HepG2 (cell line): ENCODE measurements around the gene UBC. TPM values are rescaled to one million over a fixed set of nuclear protein-coding genes. Genes with fewer than 3 reads are reported as not detected.
A peak's percentile ranks its signal among the peaks of the same experiment; 100 is the strongest.

ENCODE experiments used
- DNMT3B ChIP-seq: conservative IDR thresholded peaks from 2 replicates; pipeline ENCODE4 v1.6.1; 2016; ENCODE audit warnings: missing biosample characterization, control low read depth
- ELF1 ChIP-seq: sonication (generic); formaldehyde crosslinking; IDR thresholded peaks from 2 replicates; pipeline ENCODE4 v1.4.0; 2020; ENCODE audit warnings: missing genetic modification reagents
- EP300 ChIP-seq, 3 experiments: sonication (generic) in 1 of 3; formaldehyde crosslinking in 1 of 3; IDR thresholded peaks; 2 replicates each; pipeline versions ENCODE4 v1.5.1 to v1.6.1; 2011 to 2020; ENCODE audit warnings: low read depth in 2 of 3, low read length in 2 of 3, borderline replicate concordance in 1 of 3, improper control_type of control experiment in 1 of 3, mild to moderate bottlenecking in 1 of 3, missing genetic modification reagents in 1 of 3, moderate library complexity in 1 of 3
- FIP1L1 ChIP-seq: fragments of 200-400 bp; formaldehyde crosslinking; IDR thresholded peaks from 2 replicates; pipeline ENCODE4 v1.6.1; 2018; ENCODE audit warnings: low read depth, mild to moderate bottlenecking, low read length, moderate library complexity, borderline replicate concordance; ENCODE audit not compliant: insufficient read depth
- FOXO1 ChIP-seq: sonication (generic); formaldehyde crosslinking; IDR thresholded peaks from 2 replicates; pipeline ENCODE4 v1.4.0; 2020; ENCODE audit warnings: missing genetic modification reagents
- GTF3A ChIP-seq: sonication (generic); formaldehyde crosslinking; conservative IDR thresholded peaks from 2 replicates; pipeline ENCODE4 v1.4.0; 2020; ENCODE audit warnings: mild to moderate bottlenecking, missing genetic modification reagents
- HDAC6 ChIP-seq: fragments of 200-600 bp; sonication (generic); IDR thresholded peaks from 2 replicates; pipeline ENCODE4 v1.7.0; 2017; ENCODE audit warnings: mild to moderate bottlenecking, antibody characterized with exemption, low read length, low read depth
- HOXA7 ChIP-seq: sonication (generic); formaldehyde crosslinking; IDR thresholded peaks from 2 replicates; pipeline ENCODE4 v1.8.1; 2022; ENCODE audit warnings: mild to moderate bottlenecking, missing genetic modification reagents, moderate library complexity
- KDM5A ChIP-seq: fragments of 200-600 bp; sonication (generic); IDR thresholded peaks from 2 replicates; pipeline ENCODE4 v1.7.0; 2018; ENCODE audit warnings: antibody characterized with exemption, mild to moderate bottlenecking, low read length, borderline replicate concordance
- MYC ChIP-seq: sonication (generic); formaldehyde crosslinking; IDR thresholded peaks from 2 replicates; pipeline ENCODE4 v1.9.0; 2021; ENCODE audit warnings: missing genetic modification reagents, borderline replicate concordance
- NFKBIZ ChIP-seq: IDR thresholded peaks from 2 replicates; pipeline ENCODE4 v1.6.1; 2018; ENCODE audit warnings: missing genetic modification reagents, missing compliant biosample characterization
- POLR2A ChIP-seq, 2 experiments: IDR thresholded peaks; 2 replicates each; pipeline ENCODE4 v1.6.1; 2011; ENCODE audit warnings: low read depth in 2 of 2, low read length in 2 of 2, mild to moderate bottlenecking in 1 of 2, moderate library complexity in 1 of 2; ENCODE audit not compliant: insufficient read depth in 1 of 2
- RFX3 ChIP-seq: IDR thresholded peaks from 2 replicates; pipeline ENCODE4 v1.6.1; 2016; ENCODE audit warnings: missing biosample characterization, missing genetic modification reagents
- SAFB2 ChIP-seq: sonication (generic); formaldehyde crosslinking; IDR thresholded peaks from 2 replicates; pipeline ENCODE4 v1.5.1; 2020; ENCODE audit warnings: missing genetic modification reagents, low read depth, mild to moderate bottlenecking, borderline replicate concordance
- SNAPC2 ChIP-seq: sonication (generic); formaldehyde crosslinking; IDR thresholded peaks from 2 replicates; pipeline ENCODE4 v1.8.1; 2022; ENCODE audit warnings: mild to moderate bottlenecking, missing genetic modification reagents
- XBP1 ChIP-seq: sonication (generic); formaldehyde crosslinking; IDR thresholded peaks from 2 replicates; pipeline ENCODE4 v1.5.0; 2020; ENCODE audit warnings: missing genetic modification reagents
- ZNF264 ChIP-seq: sonication (generic); formaldehyde crosslinking; IDR thresholded peaks from 2 replicates; pipeline ENCODE4 v1.4.0; 2020; ENCODE audit warnings: missing genetic modification reagents
- ZNF350 ChIP-seq: sonication (generic); formaldehyde crosslinking; IDR thresholded peaks from 2 replicates; pipeline ENCODE4 v1.4.0; 2020; ENCODE audit warnings: mild to moderate bottlenecking, low read depth, missing genetic modification reagents, borderline replicate concordance
- ZNF431 ChIP-seq: sonication (generic); formaldehyde crosslinking; IDR thresholded peaks from 2 replicates; pipeline ENCODE4 v1.9.0; 2022; ENCODE audit warnings: missing genetic modification reagents, low read depth, mild to moderate bottlenecking, borderline replicate concordance
- ZNF607 ChIP-seq: sonication (generic); formaldehyde crosslinking; IDR thresholded peaks from 2 replicates; pipeline ENCODE4 v1.5.1; 2020; ENCODE audit warnings: missing genetic modification reagents, mild to moderate bottlenecking, borderline replicate concordance
- polyA plus RNA-seq, 8 experiments: library from polyadenylated mRNA; depleted of rRNA in 3 of 8; stranded (reverse) in 7 of 8; unstranded in 1 of 8; fragments of >200 nt; fragmentation: Illumina TruSeq in 4 of 8; extraction: Trizol in 4 of 8; gene quantifications; 2 replicates each; pipeline versions ENCODE4 v1.2.1 to v1.2.3, GENCODE V29; 2011 to 2016; ENCODE audit warnings: low read depth in 4 of 8, missing spikeins in 1 of 8, mixed read lengths in 1 of 8; ENCODE audit not compliant: insufficient read depth in 1 of 8
- total RNA-seq, 5 experiments: library from RNA; depleted of rRNA; stranded (reverse); fragments of >200 nt; fragmentation: Illumina TruSeq; extraction: Trizol; gene quantifications; 2 replicates each; pipeline ENCODE4 v1.2.3, GENCODE V29; 2016; ENCODE audit warnings: low read depth in 1 of 5
- TF ChIP-seq, protein P1 (sequence below): sonication (generic); formaldehyde crosslinking; IDR thresholded peaks from 2 replicates; pipeline ENCODE4 v1.4.0; 2020; ENCODE audit warnings: missing genetic modification reagents
- TF ChIP-seq, protein P2 (sequence below): sonication (generic); formaldehyde crosslinking; IDR thresholded peaks from 2 replicates; pipeline ENCODE4 v1.8.0; 2022; ENCODE audit warnings: low read depth, missing genetic modification reagents
- TF ChIP-seq, protein P3 (sequence below): sonication (generic); formaldehyde crosslinking; IDR thresholded peaks from 2 replicates; pipeline ENCODE4 v1.4.0; 2020; ENCODE audit warnings: missing genetic modification reagents
- TF ChIP-seq, protein P4 (sequence below): IDR thresholded peaks from 2 replicates; pipeline ENCODE4 v1.6.1; 2012; ENCODE audit warnings: inconsistent platforms

Gene UBC
- total and polyA plus RNA-seq, 2 of the 13 experiments (the other 11 are each of a cell fraction or from before 2014, with no cell fraction given) = 805 to 1,432 TPM

DNA sequence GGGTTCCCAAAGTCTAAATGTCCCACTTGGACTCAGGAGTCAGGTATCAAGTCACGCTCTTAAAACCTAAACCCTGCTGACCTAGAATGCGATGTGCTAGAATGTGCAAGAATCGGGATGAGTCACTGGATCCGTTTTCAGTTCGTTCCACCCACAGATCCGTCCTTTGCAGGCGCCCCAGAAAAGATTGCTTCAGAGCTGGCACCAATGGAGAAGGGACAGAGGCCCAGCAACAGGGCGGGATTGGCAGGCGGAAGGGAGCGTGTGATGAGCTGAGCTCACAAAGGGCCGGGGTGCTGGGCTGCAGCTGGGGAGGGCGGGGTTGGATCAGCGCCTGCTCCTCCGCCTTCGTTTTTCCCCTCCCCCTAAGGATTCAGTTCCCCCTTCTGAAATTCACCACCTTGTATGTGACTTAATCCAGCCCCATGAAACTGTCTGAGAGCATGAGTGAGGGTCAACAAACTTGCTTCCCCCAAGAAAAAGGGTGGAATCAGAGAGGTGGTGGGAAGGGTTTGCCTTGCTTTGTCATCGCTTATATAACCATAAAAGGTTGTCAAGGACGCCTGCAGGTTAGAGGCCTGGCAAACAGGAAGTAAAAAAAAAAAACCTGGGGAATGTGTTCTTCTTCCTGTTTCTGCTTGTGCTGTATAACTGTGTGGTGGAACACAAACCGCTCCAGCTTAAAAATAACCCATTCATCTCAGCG lies 2.8 kb upstream of the UBC start (continued):
- TF ChIP-seq, protein P1, sequence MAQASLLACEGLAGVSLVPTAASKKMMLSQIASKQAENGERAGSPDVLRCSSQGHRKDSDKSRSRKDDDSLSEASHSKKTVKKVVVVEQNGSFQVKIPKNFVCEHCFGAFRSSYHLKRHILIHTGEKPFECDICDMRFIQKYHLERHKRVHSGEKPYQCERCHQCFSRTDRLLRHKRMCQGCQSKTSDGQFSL (CRISPR knock-in tag) = no peak
- no peak; the same call in 1 of the 2 replicates for TF ChIP-seq ZNF431 (CRISPR knock-in tag)
- no peak for TF ChIP-seq HDAC6
- TF ChIP-seq SAFB2 (CRISPR knock-in tag) = no peak; the same call in 1 of the 2 replicates
- peak; percentile 70; the same call in 1 of the 2 replicates for TF ChIP-seq XBP1 (CRISPR knock-in tag)
- TF ChIP-seq ELF1 (CRISPR knock-in tag) = peak; percentile 70
- peak; percentile 87 for TF ChIP-seq NFKBIZ
- peak; percentile 41 for TF ChIP-seq FOXO1
- TF ChIP-seq POLR2A (IDR thresholded peaks at IDR 0.05; ENCODE audit: insufficient read depth in 1 of 2, low read depth in 2 of 2, low read length in 2 of 2) = peak; percentile 54 to 65; a peak in 3 of 4 replicates
- no peak for TF ChIP-seq HOXA7 (CRISPR knock-in tag)
- peak; percentile 84 for TF ChIP-seq DNMT3B (CRISPR knock-in tag)
- TF ChIP-seq, protein P2, sequence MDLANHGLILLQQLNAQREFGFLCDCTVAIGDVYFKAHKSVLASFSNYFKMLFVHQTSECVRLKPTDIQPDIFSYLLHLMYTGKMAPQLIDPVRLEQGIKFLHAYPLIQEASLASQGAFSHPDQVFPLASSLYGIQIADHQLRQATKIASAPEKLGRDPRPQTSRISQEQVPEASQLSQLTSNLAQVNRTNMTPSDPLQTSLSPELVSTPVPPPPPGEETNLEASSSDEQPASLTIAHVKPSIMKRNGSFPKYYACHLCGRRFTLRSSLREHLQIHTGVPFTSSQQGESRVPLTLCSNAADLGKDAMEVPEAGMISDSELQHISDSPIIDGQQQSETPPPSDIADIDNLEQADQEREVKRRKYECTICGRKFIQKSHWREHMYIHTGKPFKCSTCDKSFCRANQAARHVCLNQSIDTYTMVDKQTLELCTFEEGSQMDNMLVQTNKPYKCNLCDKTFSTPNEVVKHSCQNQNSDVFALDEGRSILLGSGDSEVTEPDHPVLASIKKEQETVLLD (CRISPR knock-in tag) = no peak
- no peak for TF ChIP-seq GTF3A (CRISPR knock-in tag)
- peak; percentile 59; the same call in 1 of the 2 replicates for TF ChIP-seq SNAPC2 (CRISPR knock-in tag)
- TF ChIP-seq ZNF607 = peak; percentile 58; the same call in 1 of the 2 replicates
- peak; percentile 77 for TF ChIP-seq RFX3 (CRISPR knock-in tag)
- TF ChIP-seq, protein P3, sequence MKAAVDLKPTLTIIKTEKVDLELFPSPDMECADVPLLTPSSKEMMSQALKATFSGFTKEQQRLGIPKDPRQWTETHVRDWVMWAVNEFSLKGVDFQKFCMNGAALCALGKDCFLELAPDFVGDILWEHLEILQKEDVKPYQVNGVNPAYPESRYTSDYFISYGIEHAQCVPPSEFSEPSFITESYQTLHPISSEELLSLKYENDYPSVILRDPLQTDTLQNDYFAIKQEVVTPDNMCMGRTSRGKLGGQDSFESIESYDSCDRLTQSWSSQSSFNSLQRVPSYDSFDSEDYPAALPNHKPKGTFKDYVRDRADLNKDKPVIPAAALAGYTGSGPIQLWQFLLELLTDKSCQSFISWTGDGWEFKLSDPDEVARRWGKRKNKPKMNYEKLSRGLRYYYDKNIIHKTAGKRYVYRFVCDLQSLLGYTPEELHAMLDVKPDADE = no peak
- TF ChIP-seq KDM5A = no peak; the same call in 1 of the 2 replicates
- TF ChIP-seq MYC (CRISPR knock-in tag) = peak; percentile 55; the same call in 1 of the 2 replicates
- peak; percentile 62; the same call in 1 of the 2 replicates for TF ChIP-seq ZNF350 (CRISPR knock-in tag)
- TF ChIP-seq, protein P4, sequence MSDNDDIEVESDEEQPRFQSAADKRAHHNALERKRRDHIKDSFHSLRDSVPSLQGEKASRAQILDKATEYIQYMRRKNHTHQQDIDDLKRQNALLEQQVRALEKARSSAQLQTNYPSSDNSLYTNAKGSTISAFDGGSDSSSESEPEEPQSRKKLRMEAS = no peak
- TF ChIP-seq EP300 (IDR thresholded peaks at IDR 0.05; ENCODE audit: low read depth in 2 of 2, low read length in 2 of 2) = peak; percentile 92 to 96
- TF ChIP-seq EP300 (CRISPR knock-in tag; IDR thresholded peaks at IDR 0.05; ENCODE audit: borderline replicate concordance) = peak; percentile 76; the same call in 1 of the 2 replicates
- no peak for TF ChIP-seq ZNF264 (CRISPR knock-in tag)
- TF ChIP-seq FIP1L1 = no peak
